COLO829 (cell line): ENCODE data around the gene COL4A2.
"Not testable (repeated sequence)": the region's sequence is repeated elsewhere in the genome, so short reads cannot be mapped to it uniquely, and the experiment has no call there.

Experiments
- DNase-seq: peaks from one replicate; pipeline ENCODE4 v3.0.0; 2012; ENCODE audit warnings: low spot score

The COL4A2 gene

GRCh38 chr13:110307767-110308655 lies 927 bp downstream of the COL4A2 start:
- DNase-seq, result peak; percentile 16

DNA sequence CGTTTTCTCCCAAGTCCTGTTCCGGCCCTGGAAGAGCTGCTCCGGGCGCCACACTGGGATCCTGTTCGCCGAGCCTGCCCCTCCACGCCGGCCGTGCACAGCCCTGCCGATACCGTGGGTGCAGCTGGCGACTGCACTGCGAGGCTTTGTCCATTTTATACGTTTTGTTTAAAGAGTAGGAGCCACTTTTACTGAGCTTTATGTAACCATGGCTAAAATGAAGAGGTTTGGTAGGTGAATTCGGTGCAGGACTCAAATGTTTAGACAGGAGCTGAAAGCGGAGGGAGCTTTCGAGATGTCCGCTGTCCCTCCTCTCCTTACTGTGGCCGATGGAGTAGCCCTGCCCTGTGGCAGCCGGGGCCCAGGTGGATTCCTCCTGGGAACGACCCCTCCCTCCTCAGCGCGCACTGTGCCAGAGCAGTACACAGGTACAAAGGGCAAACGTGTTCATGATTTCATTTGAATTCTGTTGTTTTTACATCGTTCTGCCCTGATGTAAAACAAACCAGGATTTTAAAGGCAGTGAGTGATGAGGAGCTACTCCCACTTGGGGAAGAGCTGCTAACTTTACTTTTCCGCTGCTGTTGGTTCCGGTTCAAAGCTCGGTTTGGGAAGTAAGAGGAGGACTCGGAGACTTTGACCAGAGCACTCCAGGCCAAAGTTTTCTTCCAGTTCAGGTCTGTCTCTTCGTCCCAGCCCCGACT lies 1.7 kb downstream of the COL4A2 start:
- DNase-seq, result no peak

GRCh38 chr13:110309661-110310524 lies 2.8 kb downstream of the COL4A2 start:
- DNase-seq, result no peak

DNA sequence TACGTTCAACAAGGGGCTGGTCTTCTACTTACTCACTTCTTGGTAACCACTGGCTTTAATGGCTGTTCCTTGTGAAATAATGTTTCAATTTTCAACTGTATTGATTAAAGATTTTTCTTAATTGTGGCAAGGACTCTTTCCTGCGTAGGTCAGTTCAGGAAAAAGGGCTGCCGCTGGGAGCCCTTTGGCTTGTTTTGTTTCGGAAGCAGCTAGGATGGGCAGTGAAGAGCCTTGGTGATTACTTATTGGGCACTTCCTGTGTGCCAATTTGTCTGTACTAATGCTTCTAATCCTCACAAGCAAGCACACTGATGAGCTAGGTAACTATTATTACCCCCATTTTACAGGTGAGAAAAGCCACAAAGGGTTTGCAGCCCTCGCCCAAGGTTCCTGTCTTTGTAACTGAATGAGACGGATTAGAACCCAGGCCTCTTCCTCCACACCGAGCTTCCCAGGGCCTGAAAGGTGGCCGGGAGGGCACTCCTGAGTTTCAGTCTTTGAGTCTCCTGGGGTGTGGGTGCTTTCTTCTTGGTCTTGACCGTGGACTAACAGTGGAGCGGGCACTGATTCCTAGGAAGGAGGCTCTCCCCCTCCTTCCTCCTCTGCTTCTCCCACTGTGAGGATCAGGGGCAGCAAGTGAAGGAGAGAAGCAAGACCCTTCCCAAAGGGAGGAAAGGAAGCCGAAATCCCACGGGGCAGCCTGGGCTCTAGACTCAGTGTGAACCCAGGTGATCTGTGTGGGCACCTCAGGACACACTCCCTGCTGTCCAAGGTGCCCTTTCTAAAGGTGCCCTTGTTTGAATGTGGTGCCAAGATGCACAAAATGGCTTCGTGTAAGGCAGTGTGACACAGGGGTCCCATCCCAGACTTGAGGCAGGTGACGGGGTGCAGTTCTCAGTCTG lies 3.7 kb downstream of the COL4A2 start:
- DNase-seq, result no peak

GRCh38 chr13:110311443-110312338 lies 4.6 kb downstream of the COL4A2 start:
- DNase-seq, result no peak

GRCh38 chr13:110312339-110313031 lies 5.4 kb downstream of the COL4A2 start:
- no peak for DNase-seq

DNA sequence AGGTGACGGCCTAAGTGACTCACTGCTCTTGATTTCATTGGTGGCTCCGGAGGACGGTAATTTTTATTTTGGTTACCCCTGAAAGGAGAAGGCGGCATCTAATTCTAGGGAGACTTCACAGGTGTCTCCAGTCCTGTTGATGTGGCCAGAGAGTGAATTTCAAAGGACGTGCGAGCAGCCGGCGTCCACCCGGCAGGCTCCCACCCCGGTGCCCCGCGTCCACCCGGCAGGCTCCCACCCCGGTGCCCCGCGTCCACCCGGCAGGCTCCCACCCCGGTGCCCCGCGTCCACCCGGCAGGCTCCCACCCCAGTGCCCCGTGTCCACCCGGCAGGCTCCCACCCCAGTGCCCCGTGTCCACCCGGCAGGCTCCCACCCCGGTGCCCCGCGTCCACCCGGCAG lies 6.2 kb downstream of the COL4A2 start:
- not testable (repeated sequence) for DNase-seq

DNA sequence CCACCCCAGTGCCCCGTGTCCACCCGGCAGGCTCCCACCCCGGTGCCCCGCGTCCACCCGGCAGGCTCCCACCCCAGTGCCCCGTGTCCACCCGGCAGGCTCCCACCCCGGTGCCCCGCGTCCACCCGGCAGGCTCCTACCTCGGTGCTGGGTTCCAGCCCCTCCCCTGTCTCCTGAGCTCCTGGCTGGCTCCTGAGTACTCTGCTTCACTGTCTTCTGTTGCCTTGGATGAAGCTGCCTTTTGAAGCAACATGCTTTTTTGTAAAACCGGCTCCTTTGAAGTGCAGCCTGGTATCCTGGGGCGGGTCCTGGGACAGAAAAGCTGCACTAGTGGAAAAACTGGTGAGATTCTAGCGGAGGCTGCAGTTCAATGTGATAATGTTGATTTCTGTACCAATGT lies 6.6 kb downstream of the COL4A2 start:
- DNase-seq, result not testable (repeated sequence)

- DNase-seq, result no peak
These were observed 7.6 kb downstream of the COL4A2 start for GRCh38 chr13:110314516-110315245.

DNA sequence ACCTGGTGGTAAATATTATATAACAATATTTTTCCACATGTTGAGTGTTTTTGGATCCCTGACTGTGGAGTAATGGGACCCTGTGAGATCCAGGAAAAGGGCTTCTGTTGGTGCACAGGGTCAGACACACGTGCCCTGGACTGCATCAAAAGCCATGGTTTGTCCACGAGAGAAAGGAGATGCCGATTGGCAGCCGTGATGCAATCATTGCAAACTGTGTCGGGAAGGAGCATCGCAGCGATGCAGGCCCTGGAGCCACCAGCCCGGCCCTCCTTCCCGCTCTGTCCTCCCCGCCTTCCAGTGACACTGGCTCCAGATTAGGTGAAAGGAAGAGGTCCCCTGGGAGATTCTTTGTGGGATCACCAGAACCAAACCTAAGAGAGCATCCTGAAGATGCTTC lies 9.1 kb downstream of the COL4A2 start:
- no peak for DNase-seq

DNA sequence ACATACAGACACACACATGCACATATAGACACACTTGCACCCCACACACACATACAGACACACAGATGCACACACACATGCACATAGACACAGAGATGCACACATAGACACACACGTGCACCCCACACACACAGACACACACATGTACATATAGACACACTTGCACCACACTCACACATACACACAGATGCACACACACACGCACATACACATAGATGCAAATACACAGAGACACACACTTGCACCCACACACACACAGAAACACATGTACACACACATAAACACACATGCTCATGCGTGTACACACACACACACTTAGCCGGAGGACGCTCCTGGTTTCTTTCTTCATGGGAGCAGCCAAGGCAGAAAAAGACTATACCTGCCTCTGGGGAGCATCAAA lies 10.0 kb downstream of the COL4A2 start:
- no peak for DNase-seq

DNA sequence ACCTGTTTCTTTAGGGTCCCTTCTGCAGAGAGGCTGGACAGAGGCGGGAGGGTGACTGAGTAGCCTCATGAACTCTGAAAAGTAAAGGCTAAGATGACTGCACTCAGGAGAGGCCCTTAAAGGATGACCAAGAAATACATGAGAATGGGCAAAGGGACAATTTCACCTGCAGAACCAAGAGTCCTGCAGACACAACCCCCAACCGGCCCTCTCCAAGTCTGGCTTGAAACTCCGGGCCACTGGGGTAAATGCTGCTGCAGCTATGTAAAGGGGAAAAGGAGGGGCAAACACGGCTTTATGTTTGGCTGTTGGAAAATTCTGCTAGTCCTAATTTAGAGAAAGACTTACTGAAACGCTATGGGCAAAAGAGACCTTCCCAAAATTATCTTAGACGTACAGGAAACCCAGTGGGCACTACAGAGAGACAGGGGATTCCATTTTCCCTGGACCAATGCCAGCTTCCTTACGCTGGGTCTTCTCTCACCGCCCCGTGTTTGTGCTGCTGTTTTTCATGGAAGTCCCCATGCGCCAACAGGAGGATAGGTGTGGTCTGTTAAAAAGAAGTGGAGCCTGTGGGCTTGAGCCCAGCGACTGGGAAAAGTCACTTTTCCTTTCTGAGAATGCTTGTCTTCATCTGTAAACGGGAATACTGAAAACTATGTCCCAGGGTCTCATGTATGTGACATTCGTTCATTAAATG lies 10.6 kb downstream of the COL4A2 start:
- DNase-seq, result no peak

- no peak for DNase-seq
These were observed 11.8 kb downstream of the COL4A2 start for GRCh38 chr13:110318920-110319319.

- DNase-seq, result no peak
These were observed 12.3 kb downstream of the COL4A2 start for GRCh38 chr13:110319397-110319773.

DNA sequence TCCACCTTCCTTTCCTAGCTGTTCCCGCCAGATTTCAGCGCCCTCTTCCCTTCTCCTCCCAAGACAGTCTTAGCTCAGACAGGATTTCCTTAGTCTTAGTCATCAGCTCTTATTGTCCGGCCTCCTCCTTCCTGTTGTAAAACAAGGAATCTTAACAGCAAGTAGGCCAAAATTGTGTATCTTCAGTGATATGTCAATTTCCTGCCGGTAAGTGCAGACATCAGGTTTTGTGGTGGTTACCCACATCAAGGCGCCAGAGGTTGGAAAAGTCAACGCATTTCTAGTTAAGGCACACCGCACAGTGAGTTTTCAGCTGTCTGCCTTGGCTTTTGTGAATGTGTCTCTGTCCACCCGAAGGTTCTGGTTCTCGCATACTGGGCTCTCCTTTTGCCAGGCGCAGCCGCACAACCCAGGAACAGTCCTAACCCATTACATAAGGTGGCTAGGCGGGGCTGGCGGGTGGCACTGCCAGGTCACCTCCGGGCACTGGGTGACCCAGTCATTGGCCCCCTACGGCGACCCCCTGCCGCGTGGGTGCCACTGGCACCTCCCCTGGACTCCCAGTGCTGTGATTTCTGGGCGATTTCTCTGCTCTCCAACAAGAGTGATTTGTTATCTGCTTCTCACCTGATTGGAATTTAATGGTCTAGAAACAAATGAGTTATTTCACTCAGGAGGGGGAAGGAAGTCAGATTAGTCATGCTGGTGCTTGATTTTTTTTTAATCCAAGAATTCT lies 12.9 kb downstream of the COL4A2 start:
- DNase-seq, result peak; percentile 84

- DNase-seq, result no peak
These were observed 13.6 kb downstream of the COL4A2 start for GRCh38 chr13:110320645-110321044.

DNA sequence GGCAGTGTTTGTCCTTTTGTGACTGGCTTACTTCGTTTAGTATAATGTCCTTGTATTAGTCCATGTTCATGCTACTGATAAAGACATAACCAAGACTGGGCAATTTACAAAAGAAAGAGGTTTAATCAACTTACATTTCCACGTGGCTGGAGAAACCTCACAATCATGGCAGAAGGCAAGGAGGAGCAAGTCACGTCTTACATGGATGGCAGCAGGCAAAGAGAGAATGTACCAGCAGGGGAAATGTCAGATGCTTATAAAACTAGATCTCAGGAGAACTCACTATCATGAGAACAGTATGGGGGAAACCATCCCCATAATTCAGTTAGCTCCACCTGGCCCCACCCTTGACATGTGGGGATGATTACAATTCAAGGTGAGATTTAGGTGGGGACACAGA lies 14.5 kb downstream of the COL4A2 start:
- not testable (repeated sequence) for DNase-seq
